SK-N-SH treated with all-trans-retinoic acid at 6 μM for 48 hours (cell line): ENCODE results near the gene TMEM52B.

ENCODE experiments used
- ATAC-seq: fragments of 200-7000 bp; cut with Tn5 transposase; 3 replicates; pipeline ENCODE4 v1.9.1; 2020; ENCODE audit warnings: mild to moderate bottlenecking, moderate library complexity
- BACH2 ChIP-seq: fragments of 250-450 bp; sonication (Bioruptor Pico); IDR thresholded peaks from 2 replicates; pipeline ENCODE4 v1.9.0; 2021; ENCODE audit warnings: mild to moderate bottlenecking, borderline replicate concordance
- CREB5 ChIP-seq: fragments of 250-450 bp; sonication (Bioruptor Pico); IDR thresholded peaks from 2 replicates; pipeline ENCODE4 v1.5.1; 2020; ENCODE audit warnings: low read depth, mild to moderate bottlenecking, moderate library complexity
- CSRNP3 ChIP-seq: fragments of 250-450 bp; sonication (Bioruptor Pico); IDR thresholded peaks from 2 replicates; pipeline ENCODE4 v1.5.1; 2021; ENCODE audit warnings: mild to moderate bottlenecking, moderate library complexity
- ESRRG ChIP-seq: fragments of 250-450 bp; sonication (Bioruptor Pico); IDR thresholded peaks from 2 replicates; pipeline ENCODE4 v1.6.1; 2021; ENCODE audit warnings: mild to moderate bottlenecking
- GLIS3 ChIP-seq: fragments of 250-450 bp; sonication (Bioruptor Pico); IDR thresholded peaks from 2 replicates; pipeline ENCODE4 v1.5.0; 2020; ENCODE audit warnings: mild to moderate bottlenecking, moderate library complexity
- PATZ1 ChIP-seq: fragments of 250-450 bp; sonication (Bioruptor Pico); IDR thresholded peaks from 2 replicates; pipeline ENCODE4 v1.8.0; 2020; ENCODE audit warnings: mild to moderate bottlenecking, moderate library complexity, borderline replicate concordance
- POU6F1 ChIP-seq: fragments of 250-450 bp; sonication (Bioruptor Pico); IDR thresholded peaks from 2 replicates; pipeline ENCODE4 v1.8.0; 2021; ENCODE audit warnings: low read depth, mild to moderate bottlenecking, moderate library complexity, borderline replicate concordance
- PPARA ChIP-seq: fragments of 250-450 bp; sonication (Bioruptor Pico); IDR thresholded peaks from 2 replicates; pipeline ENCODE4 v1.5.0; 2020; ENCODE audit warnings: mild to moderate bottlenecking, borderline replicate concordance
- RARB ChIP-seq: fragments of 250-450 bp; sonication (Bioruptor Pico); IDR thresholded peaks from 2 replicates; pipeline ENCODE4 v1.8.0; 2021; ENCODE audit warnings: mild to moderate bottlenecking, moderate library complexity
- TCF4 ChIP-seq: fragments of 250-450 bp; sonication (Bioruptor Pico); IDR thresholded peaks from 2 replicates; pipeline ENCODE4 v1.8.0; 2021; ENCODE audit warnings: mild to moderate bottlenecking, moderate library complexity, borderline replicate concordance
- TOX ChIP-seq: fragments of 250-450 bp; sonication (Bioruptor Pico); IDR thresholded peaks from 2 replicates; pipeline ENCODE4 v1.8.0; 2021; ENCODE audit warnings: mild to moderate bottlenecking, moderate library complexity, borderline replicate concordance
- TSHZ2 ChIP-seq: fragments of 250-450 bp; sonication (Bioruptor Pico); IDR thresholded peaks from 2 replicates; pipeline ENCODE4 v1.5.0; 2020; ENCODE audit warnings: mild to moderate bottlenecking, moderate library complexity
- ZC3H10 ChIP-seq: fragments of 250-450 bp; sonication (Bioruptor Pico); IDR thresholded peaks from 2 replicates; pipeline ENCODE4 v1.5.1; 2021; ENCODE audit warnings: mild to moderate bottlenecking, moderate library complexity
- ZFP3 ChIP-seq: fragments of 250-450 bp; sonication (Bioruptor Pico); IDR thresholded peaks from 2 replicates; pipeline ENCODE4 v1.5.0; 2020; ENCODE audit warnings: mild to moderate bottlenecking, moderate library complexity
- ZFP30 ChIP-seq: fragments of 450-650 bp; formaldehyde crosslinking; IDR thresholded peaks from 2 replicates; pipeline ENCODE4 v1.5.0; 2022; ENCODE audit warnings: mild to moderate bottlenecking, moderate library complexity
- ZNF565 ChIP-seq: fragments of 450-650 bp; formaldehyde crosslinking; conservative IDR thresholded peaks from 2 replicates; pipeline ENCODE4 v1.5.0; 2020; ENCODE audit warnings: low read depth, mild to moderate bottlenecking, moderate library complexity
- ZNF70 ChIP-seq: fragments of 450-650 bp; formaldehyde crosslinking; IDR thresholded peaks from 2 replicates; pipeline ENCODE4 v1.5.0; 2020; ENCODE audit warnings: mild to moderate bottlenecking, moderate library complexity

Gene TMEM52B

GRCh38 chr12:10210225-10210624, 31.4 kb downstream of the TMEM52B start:
- no peak for ATAC-seq
- TF ChIP-seq ZFP3 (CRISPR knock-in tag): no peak
- no peak for TF ChIP-seq TSHZ2
- TF ChIP-seq CREB5 (CRISPR knock-in tag): no peak
- TF ChIP-seq PPARA (CRISPR knock-in tag): no peak
- TF ChIP-seq POU6F1 (CRISPR knock-in tag): no peak
- TF ChIP-seq ZFP30 (CRISPR knock-in tag): no peak
- no peak for TF ChIP-seq TOX (CRISPR knock-in tag)
- TF ChIP-seq RARB (CRISPR knock-in tag): no peak
- TF ChIP-seq ZNF565 (CRISPR knock-in tag): no peak
- TF ChIP-seq ESRRG (CRISPR knock-in tag): no peak
- no peak for TF ChIP-seq ZNF70 (CRISPR knock-in tag)
- no peak for TF ChIP-seq GLIS3 (CRISPR knock-in tag)
- no peak for TF ChIP-seq CSRNP3
- TF ChIP-seq, all 23 proteins: peak for 0

- no peak for ATAC-seq
- TF ChIP-seq ZFP3 (CRISPR knock-in tag) (no peak), BACH2 (CRISPR knock-in tag) (no peak), ZFP30 (CRISPR knock-in tag) (no peak), PATZ1 (CRISPR knock-in tag) (no peak), ZC3H10 (CRISPR knock-in tag) (no peak), ESRRG (CRISPR knock-in tag) (no peak), PPARA (CRISPR knock-in tag) (no peak)
Measured at GRCh38 chr12:10211101-10211939, 32.5 kb downstream of the TMEM52B start.

- 0 out of 2 replicates have a peak, but pooled peaks have one; percentile 35 for TF ChIP-seq ZFP3 (CRISPR knock-in tag)
- TF ChIP-seq TCF4: no peak
- ATAC-seq: peak; percentile 96
Measured at GRCh38 chr12:10211940-10212738, 33.3 kb downstream of the TMEM52B start.
